ENCODE results near the gene GADD45B. TPM values are rescaled to one million over a fixed set of nuclear protein-coding genes. Genes with fewer than 3 reads are reported as not detected.

The GADD45B gene, protein sequence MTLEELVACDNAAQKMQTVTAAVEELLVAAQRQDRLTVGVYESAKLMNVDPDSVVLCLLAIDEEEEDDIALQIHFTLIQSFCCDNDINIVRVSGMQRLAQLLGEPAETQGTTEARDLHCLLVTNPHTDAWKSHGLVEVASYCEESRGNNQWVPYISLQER
- total RNA-seq (10 to 100 TPM; 88.2 to 88.3 TPM), polyA plus RNA-seq (10 to 100 TPM; 44.9 to 94.4 TPM)

DNA sequence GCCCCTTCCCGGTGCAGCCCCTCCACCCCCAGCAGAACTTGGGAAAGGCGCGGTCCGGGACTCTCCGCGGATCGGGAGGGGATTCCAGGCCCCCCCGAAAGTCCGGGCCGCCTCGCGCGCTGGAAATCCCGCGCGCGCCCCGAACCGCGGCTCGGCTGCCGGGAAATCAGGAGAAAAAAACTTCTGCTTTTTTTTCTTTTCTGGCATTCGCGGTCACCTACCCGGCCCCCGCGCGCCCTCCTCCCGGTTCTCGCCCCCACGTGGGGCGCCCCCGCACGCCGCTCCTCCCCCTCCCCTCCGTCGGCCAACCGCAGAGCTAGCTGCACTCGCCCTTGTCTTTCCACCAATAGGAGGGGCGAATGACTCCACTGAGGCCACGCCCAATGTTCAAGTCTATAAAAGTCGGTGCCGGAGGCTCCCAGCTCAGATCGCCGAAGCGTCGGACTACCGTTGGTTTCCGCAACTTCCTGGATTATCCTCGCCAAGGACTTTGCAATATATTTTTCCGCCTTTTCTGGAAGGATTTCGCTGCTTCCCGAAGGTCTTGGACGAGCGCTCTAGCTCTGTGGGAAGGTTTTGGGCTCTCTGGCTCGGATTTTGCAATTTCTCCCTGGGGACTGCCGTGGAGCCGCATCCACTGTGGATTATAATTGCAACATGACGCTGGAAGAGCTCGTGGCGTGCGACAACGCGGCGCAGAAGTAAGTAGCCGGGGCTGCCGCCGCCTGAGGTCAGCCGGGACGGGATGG lies at the start of gene GADD45B:
Gene GADD45B, plus strand, starts transcription at position 426 of the 749 bp plus-strand sequence. Its CDS starts 232 bp downstream, at position 658.
- DNase-seq: peak; percentile 96 to 98 (median 96)
- peaks cover 5 to 26% of the 10 kb centered on the region in 2 donors for H3K36me3 Mint-ChIP-seq
- H3K27ac ChIP-seq (ENCODE audit: low read depth, low read length): peak within 1 kb of the TSS; percentile 76
- H3K4me3 Mint-ChIP-seq: peak within 1 kb of the TSS; percentile 99 to 100 (median 100)
- H3K4me3 ChIP-seq (ENCODE audit: low read length in 2 of 2): peak within 1 kb of the TSS; percentile 71 to 97
- H3K4me1 Mint-ChIP-seq: peaks cover 6 to 36% (median 14%) of the 10 kb centered on the region in 4 donors
- CTCF ChIA-PET (ENCODE audit: partially characterized antibody): interaction anchor here (0.9 to 6.8 kb wide), 18 partner anchors 19 to 161 kb away, joined by 3 to 123 read pairs (median 9); no protein-coding TSS in a partner anchor
- H3K9me3 Mint-ChIP-seq: peaks cover 0 to 16% (median 0%) of the 10 kb centered on the region in 8 donors
- H3K27ac Mint-ChIP-seq: peak within 1 kb of the TSS; percentile 95 to 99 (median 97)
- POLR2A ChIA-PET (ENCODE audit: partially characterized antibody): interaction anchor here (0.6 to 6.8 kb wide), 62 partner anchors 7 to 585 kb away, joined by 3 to 271 read pairs (median 6); partner anchors contain the start of genes AMH, GNG7, LMNB2 and PLEKHJ1
- peaks cover 25% of the 10 kb centered on the region for H3K4me1 ChIP-seq (ENCODE audit: insufficient read depth, low read length)
- H3K36me3 ChIP-seq (ENCODE audit: insufficient read depth, low read length): no peaks in the 10 kb centered on the region
- no peaks in the 10 kb centered on the region for H3K27me3 Mint-ChIP-seq
- intact Hi-C loops (cut with micrococcal nuclease): loop anchor here (1.0 to 10.0 kb wide), 6 partner anchors 19 to 324 kb away; partner anchors contain the start of genes AP3D1, LMNB2, PLEKHJ1 and SF3A2
- H3K27me3 ChIP-seq (ENCODE audit: insufficient read depth, low read length): no peaks in the 10 kb centered on the region
- no peaks in the 10 kb centered on the region for H3K9me3 ChIP-seq (ENCODE audit: control insufficient read depth in 1 of 2, low read length in 2 of 2)

- Histone ChIP-seq H3K9me3 (ENCODE audit: control insufficient read depth in 1 of 2, low read length in 2 of 2) (no peaks in the 10 kb centered on the region), H3K27me3 (ENCODE audit: insufficient read depth, low read length) (no peaks in the 10 kb centered on the region), H3K4me3 (ENCODE audit: low read length in 2 of 2) (peak overlapping the region; percentile 61 to 79), H3K27ac (ENCODE audit: low read depth, low read length) (peak overlapping the region; percentile 95), H3K36me3 (ENCODE audit: insufficient read depth, low read length) (no peaks in the 10 kb centered on the region), H3K4me1 (ENCODE audit: insufficient read depth, low read length) (peaks cover 21% of the 10 kb centered on the region)
- peaks cover 6 to 19% (median 12%) of the 10 kb centered on the region in 4 donors for H3K4me1 Mint-ChIP-seq
- CTCF ChIA-PET (ENCODE audit: partially characterized antibody): interaction anchor here (1.4 to 1.6 kb wide), 2 partner anchors 153 to 184 kb away, joined by 5 to 7 read pairs; no protein-coding TSS in a partner anchor
- H3K4me3 Mint-ChIP-seq: peak overlapping the region; percentile 90 to 97 (median 94)
- DNase-seq: peak in 3 of 5 donors; percentile 7 to 13 (median 10)
- peaks cover 0 to 14% of the 10 kb centered on the region in 2 donors for H3K36me3 Mint-ChIP-seq
- intact Hi-C loops (cut with micrococcal nuclease): loop anchor here (1.0 kb wide), 3 partner anchors 30 to 191 kb away; partner anchors contain the start of genes LSM7, PLEKHJ1, SF3A2 and SPPL2B
- peak overlapping the region; percentile 93 to 99 (median 99) for H3K27ac Mint-ChIP-seq
- no peaks in the 10 kb centered on the region for H3K9me3 Mint-ChIP-seq
- no peaks in the 10 kb centered on the region for H3K27me3 Mint-ChIP-seq
- POLR2A ChIA-PET (ENCODE audit: partially characterized antibody): interaction anchor here (0.6 to 2.7 kb wide), 17 partner anchors 12 to 632 kb away, joined by 3 to 30 read pairs (median 3); partner anchors contain the start of genes GADD45B, LMNB2, LSM7 and SPPL2B
Observed at GRCh38 chr19:2426611-2427428, 49.1 kb upstream of the GADD45B start.

- H3K27me3 ChIP-seq (ENCODE audit: insufficient read depth, low read length): no peaks in the 10 kb centered on the region
- H3K36me3 Mint-ChIP-seq: peaks cover 0 to 14% of the 10 kb centered on the region in 2 donors
- H3K4me3 Mint-ChIP-seq: peak within 1 kb of the TSS; percentile 90 to 97 (median 94)
- peak within 1 kb of the TSS; percentile 93 to 99 (median 99) for H3K27ac Mint-ChIP-seq
- peak; percentile 96 to 99 (median 98) for DNase-seq
- H3K4me1 ChIP-seq (ENCODE audit: insufficient read depth, low read length): peaks cover 21% of the 10 kb centered on the region
- H3K4me3 ChIP-seq (ENCODE audit: low read length in 2 of 2): peak within 1 kb of the TSS; percentile 61 to 79
- no peaks in the 10 kb centered on the region for H3K9me3 Mint-ChIP-seq
- H3K36me3 ChIP-seq (ENCODE audit: insufficient read depth, low read length): no peaks in the 10 kb centered on the region
- intact Hi-C loops (cut with micrococcal nuclease): loop anchor here (1.0 kb wide), 3 partner anchors 30 to 191 kb away; partner anchors contain the start of genes LSM7, PLEKHJ1, SF3A2 and SPPL2B
- H3K9me3 ChIP-seq (ENCODE audit: control insufficient read depth in 1 of 2, low read length in 2 of 2): no peaks in the 10 kb centered on the region
- H3K27me3 Mint-ChIP-seq: no peaks in the 10 kb centered on the region
- ChIA-PET POLR2A (ENCODE audit: partially characterized antibody) (interaction anchor here (0.6 to 2.7 kb wide), 26 partner anchors 12 to 631 kb away, joined by 3 to 30 read pairs (median 3); partner anchors contain the start of genes GADD45B, LMNB2, LSM7 and SPPL2B), CTCF (ENCODE audit: partially characterized antibody) (interaction anchor here (0.7 to 1.6 kb wide), 4 partner anchors 36 to 183 kb away, joined by 3 to 7 read pairs (median 4); no protein-coding TSS in a partner anchor)
- H3K4me1 Mint-ChIP-seq: peaks cover 6 to 19% (median 12%) of the 10 kb centered on the region in 4 donors
- peak within 1 kb of the TSS; percentile 95 for H3K27ac ChIP-seq (ENCODE audit: low read depth, low read length)
Observed at GRCh38 chr19:2427429-2428320, 48.3 kb upstream of the GADD45B start, which contains the start of gene TIMM13. Gene TIMM13, minus strand, starts transcription at chr19:2427586. Its CDS starts 53 bp downstream, at chr19:2427533.

- POLR2A ChIA-PET (ENCODE audit: partially characterized antibody): interaction anchor here (0.6 to 2.7 kb wide), 17 partner anchors 16 to 414 kb away, joined by 3 to 30 read pairs (median 4); partner anchors contain the start of genes GADD45B, LMNB2, LSM7 and SPPL2B
- H3K4me1 ChIP-seq (ENCODE audit: insufficient read depth, low read length): peaks cover 21% of the 10 kb centered on the region
- H3K36me3 ChIP-seq (ENCODE audit: insufficient read depth, low read length): no peaks in the 10 kb centered on the region
- no peaks in the 10 kb centered on the region for H3K9me3 Mint-ChIP-seq
- CTCF ChIA-PET (ENCODE audit: partially characterized antibody): interaction anchor here (0.7 to 1.6 kb wide), 4 partner anchors 35 to 183 kb away, joined by 3 to 7 read pairs (median 4); no protein-coding TSS in a partner anchor
- no peaks in the 10 kb centered on the region for H3K9me3 ChIP-seq (ENCODE audit: control insufficient read depth in 1 of 2, low read length in 2 of 2)
- intact Hi-C loops (cut with micrococcal nuclease): no loop called here
- H3K27me3 Mint-ChIP-seq: no peaks in the 10 kb centered on the region
- peaks cover 6 to 19% (median 12%) of the 10 kb centered on the region in 4 donors for H3K4me1 Mint-ChIP-seq
- H3K27ac Mint-ChIP-seq: peak overlapping the region in 4 of 7 donors; percentile 93 to 99 (median 98)
- H3K4me3 Mint-ChIP-seq: peak overlapping the region in 3 of 8 donors; percentile 5 to 94 (median 93)
- peak overlapping the region; percentile 61 to 79 for H3K4me3 ChIP-seq (ENCODE audit: low read length in 2 of 2)
- DNase-seq: no peak
- H3K27me3 ChIP-seq (ENCODE audit: insufficient read depth, low read length): no peaks in the 10 kb centered on the region
- peak overlapping the region; percentile 95 for H3K27ac ChIP-seq (ENCODE audit: low read depth, low read length)
- peaks cover 0 to 12% of the 10 kb centered on the region in 2 donors for H3K36me3 Mint-ChIP-seq
Observed at GRCh38 chr19:2428321-2428690, 47.6 kb upstream of the GADD45B start.

DNA sequence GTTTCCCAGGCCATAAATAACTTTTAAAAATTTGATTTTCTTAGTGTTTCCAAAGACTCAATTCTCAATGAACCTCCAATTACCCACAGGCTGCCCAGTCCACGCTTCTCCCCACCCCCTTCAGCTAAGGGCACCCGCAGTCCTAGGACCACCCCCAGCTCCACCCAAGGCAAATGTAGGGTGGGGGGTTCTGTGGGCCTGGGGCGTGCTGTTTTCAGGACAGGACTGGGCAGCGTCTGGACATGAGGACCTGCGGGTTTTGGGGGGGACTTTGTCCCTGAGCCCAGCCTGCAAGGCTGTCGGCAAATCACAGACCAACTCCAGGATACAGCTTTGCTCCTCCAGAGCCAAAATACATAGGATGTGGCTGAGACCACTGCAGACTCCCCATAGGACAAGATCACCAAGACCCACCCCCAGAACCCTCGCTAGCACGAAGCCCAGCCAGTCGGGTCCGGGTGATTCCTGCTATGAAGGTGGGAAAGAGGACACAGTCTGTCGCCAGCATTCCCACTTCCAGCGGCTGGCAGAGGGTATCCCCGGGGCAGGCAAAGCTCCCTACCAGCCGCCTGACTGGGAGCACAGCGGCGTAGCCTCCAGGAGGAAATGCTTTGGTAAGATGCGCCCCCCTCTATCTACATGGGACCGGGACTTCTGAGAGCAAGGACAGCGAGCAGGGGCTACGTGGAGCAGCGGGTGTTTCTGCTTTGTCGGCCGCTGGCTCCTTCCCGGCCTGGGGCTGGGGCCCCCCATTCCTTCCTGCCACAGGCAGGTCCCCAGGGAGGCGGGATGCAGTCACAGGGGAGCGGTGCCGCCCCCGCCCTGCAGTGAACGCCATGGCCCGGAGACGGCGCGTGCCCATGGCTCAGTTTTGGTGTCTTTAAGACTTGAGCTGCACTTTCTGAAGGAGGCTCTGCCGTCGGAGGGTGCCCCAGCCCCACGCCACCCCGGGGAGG lies 46.9 kb upstream of the GADD45B start:
- Mint-ChIP-seq H3K27me3 (no peaks in the 10 kb centered on the region), H3K4me1 (peaks cover 6 to 19% (median 12%) of the 10 kb centered on the region in 4 donors), H3K36me3 (peaks cover 0 to 12% of the 10 kb centered on the region in 2 donors), H3K4me3 (peak overlapping the region in 1 of 8 donors; percentile 5), H3K27ac (peak overlapping the region in 3 of 7 donors; percentile 17 to 69 (median 60)), H3K9me3 (no peaks in the 10 kb centered on the region)
- DNase-seq: no peak
- intact Hi-C loops (cut with micrococcal nuclease): no loop called here
- no peaks in the 10 kb centered on the region for H3K36me3 ChIP-seq (ENCODE audit: insufficient read depth, low read length)
- peaks cover 21% of the 10 kb centered on the region for H3K4me1 ChIP-seq (ENCODE audit: insufficient read depth, low read length)
- no peaks in the 10 kb centered on the region for H3K9me3 ChIP-seq (ENCODE audit: control insufficient read depth in 1 of 2, low read length in 2 of 2)
- H3K27ac ChIP-seq (ENCODE audit: low read depth, low read length): no peak overlapping the region
- ChIA-PET POLR2A (ENCODE audit: partially characterized antibody) (interaction anchor here (0.6 to 2.7 kb wide), 5 partner anchors 9 to 413 kb away, joined by 3 to 30 read pairs (median 4); partner anchors contain the start of genes GADD45B and LMNB2), CTCF (ENCODE audit: partially characterized antibody) (interaction anchor here (1.0 to 1.6 kb wide), 2 partner anchors 43 to 182 kb away, joined by 4 to 7 read pairs; no protein-coding TSS in a partner anchor)
- H3K4me3 ChIP-seq (ENCODE audit: low read length in 2 of 2): no peak overlapping the region
- H3K27me3 ChIP-seq (ENCODE audit: insufficient read depth, low read length): no peaks in the 10 kb centered on the region

Measured in CD4-positive, alpha-beta memory T cell (primary cell).